WTC11 (cell line): ENCODE data around the gene PPP3CA. TPM values are rescaled to one million over a fixed set of nuclear protein-coding genes. Genes with fewer than 3 reads are reported as not detected.

ENCODE experiments used
- ATAC-seq: fragments of 200-7000 bp; cut with Tn5 transposase; 2 replicates; pipeline ENCODE4 v1.10.0; 2021; ENCODE audit warnings: mild to moderate bottlenecking, moderate library complexity
- CTCF ChIA-PET: fragments of 300-600 bp; sonication (Branson Sonifier 250); formaldehyde crosslinking; loops from one replicate; lab custom pipeline; 2021; ENCODE audit warnings: antibody characterized with exemption; lab: Charles Lee
- POLR2A ChIA-PET: fragments of 350-600 bp; sonication (Branson Sonifier 250); formaldehyde crosslinking; loops from one replicate; lab custom pipeline; 2021; ENCODE audit warnings: antibody characterized with exemption; lab: Charles Lee
- DNase-seq: peaks from one replicate; pipeline ENCODE4 v3.0.0; 2021; ENCODE audit warnings: low spot score
- H3K27ac Mint-ChIP-seq: 2 replicates; pipeline ENCODE4 v1.8.0; 2021; ENCODE audit warnings: mixed read lengths
- H3K27me3 Mint-ChIP-seq: 2 replicates; pipeline ENCODE4 v1.8.0; 2021; ENCODE audit warnings: low read depth, mild to moderate bottlenecking, moderate library complexity, mixed read lengths
- H3K36me3 Mint-ChIP-seq: 2 replicates; pipeline ENCODE4 v1.8.0; 2021; ENCODE audit warnings: mixed read lengths
- H3K4me1 Mint-ChIP-seq: 2 replicates; pipeline ENCODE4 v1.8.0; 2022; ENCODE audit warnings: mixed read lengths
- H3K4me3 Mint-ChIP-seq: 2 replicates; pipeline ENCODE4 v1.8.0; 2021; ENCODE audit warnings: mild to moderate bottlenecking, moderate library complexity, mixed read lengths
- H3K9me3 Mint-ChIP-seq: 2 replicates; pipeline ENCODE4 v1.8.0; 2021; ENCODE audit warnings: mixed read lengths
- CBFB ChIP-seq: sonication (generic); formaldehyde crosslinking; IDR thresholded peaks from 2 replicates; pipeline ENCODE4 v1.8.1; 2022; ENCODE audit warnings: mild to moderate bottlenecking, low read depth, missing genetic modification reagents
- ELF4 ChIP-seq: sonication (generic); formaldehyde crosslinking; IDR thresholded peaks from 2 replicates; pipeline ENCODE4 v1.8.1; 2022; ENCODE audit warnings: low read depth, mild to moderate bottlenecking, moderate library complexity, missing genetic modification reagents
- ETV6 ChIP-seq: sonication (generic); formaldehyde crosslinking; IDR thresholded peaks from 2 replicates; pipeline ENCODE4 v1.8.1; 2022; ENCODE audit warnings: mild to moderate bottlenecking, missing genetic modification reagents
- GTF2I ChIP-seq: fragments of 250-450 bp; sonication (Bioruptor Pico); conservative IDR thresholded peaks from 2 replicates; pipeline ENCODE4 v1.4.0; 2021; ENCODE audit warnings: mild to moderate bottlenecking
- KAT7 ChIP-seq: sonication (generic); formaldehyde crosslinking; IDR thresholded peaks from 2 replicates; pipeline ENCODE4 v1.8.1; 2023; ENCODE audit warnings: missing genetic modification reagents, mild to moderate bottlenecking, borderline replicate concordance
- MXD4 ChIP-seq: fragments of 250-450 bp; sonication (Bioruptor Pico); IDR thresholded peaks from 2 replicates; pipeline ENCODE4 v1.8.0; 2021; ENCODE audit warnings: mild to moderate bottlenecking, moderate library complexity, borderline replicate concordance
- PRRX2 ChIP-seq: fragments of 250-450 bp; sonication (Bioruptor Pico); IDR thresholded peaks from 2 replicates; pipeline ENCODE4 v1.8.0; 2021; ENCODE audit warnings: mild to moderate bottlenecking
- RORB ChIP-seq: fragments of 250-450 bp; sonication (Bioruptor Pico); IDR thresholded peaks from 2 replicates; pipeline ENCODE4 v1.9.0; 2021; ENCODE audit warnings: mild to moderate bottlenecking
- SMAD4 ChIP-seq: sonication (generic); formaldehyde crosslinking; IDR thresholded peaks from 2 replicates; pipeline ENCODE4 v1.8.0; 2022; ENCODE audit warnings: mild to moderate bottlenecking, missing genetic modification reagents
- TP53 ChIP-seq: sonication (generic); formaldehyde crosslinking; IDR thresholded peaks from 2 replicates; pipeline ENCODE4 v1.8.1; 2023; ENCODE audit warnings: mild to moderate bottlenecking, missing genetic modification reagents
- ZNF232 ChIP-seq: sonication (generic); formaldehyde crosslinking; IDR thresholded peaks from 2 replicates; pipeline ENCODE4 v1.8.0; 2022; ENCODE audit warnings: mild to moderate bottlenecking, missing genetic modification reagents
- ZNF263 ChIP-seq: sonication (generic); formaldehyde crosslinking; IDR thresholded peaks from 2 replicates; pipeline ENCODE4 v1.8.1; 2022; ENCODE audit warnings: low read depth, mild to moderate bottlenecking, moderate library complexity, missing genetic modification reagents
- total RNA-seq: library from RNA; stranded (reverse); gene quantifications from 3 replicates; pipeline ENCODE4 v1.2.3, GENCODE V29; 2021
- TF ChIP-seq, protein P1 (sequence below): fragments of 250-450 bp; sonication (Bioruptor Pico); IDR thresholded peaks from 2 replicates; pipeline ENCODE4 v1.8.0; 2021; ENCODE audit warnings: mild to moderate bottlenecking
- TF ChIP-seq, protein P2 (sequence below): fragments of 250-450 bp; sonication (Bioruptor Pico); IDR thresholded peaks from 2 replicates; pipeline ENCODE4 v1.9.0; 2021; ENCODE audit warnings: moderate library complexity, mild to moderate bottlenecking, inconsistent platforms, borderline replicate concordance
- TF ChIP-seq, protein P3 (sequence below): sonication (generic); formaldehyde crosslinking; IDR thresholded peaks from 2 replicates; pipeline ENCODE4 v1.8.0; 2022; ENCODE audit warnings: mild to moderate bottlenecking, missing genetic modification reagents
- TF ChIP-seq, protein P4 (sequence below): sonication (generic); formaldehyde crosslinking; IDR thresholded peaks from 2 replicates; pipeline ENCODE4 v1.8.0; 2023; ENCODE audit warnings: missing genetic modification reagents
- TF ChIP-seq, protein P5 (sequence below): sonication (generic); formaldehyde crosslinking; IDR thresholded peaks from 2 replicates; pipeline ENCODE4 v1.8.1; 2022; ENCODE audit warnings: low read depth, mild to moderate bottlenecking, moderate library complexity, missing genetic modification reagents, borderline replicate concordance
- TF ChIP-seq, protein P6 (sequence below): sonication (generic); formaldehyde crosslinking; IDR thresholded peaks from 2 replicates; pipeline ENCODE4 v1.8.1; 2023; ENCODE audit warnings: mild to moderate bottlenecking, missing genetic modification reagents
- TF ChIP-seq, protein P7 (sequence below): fragments of 250-450 bp; sonication (Bioruptor Pico); IDR thresholded peaks from 2 replicates; pipeline ENCODE4 v1.9.0; 2021; ENCODE audit warnings: mild to moderate bottlenecking
- TF ChIP-seq, protein P8 (sequence below): sonication (generic); formaldehyde crosslinking; IDR thresholded peaks from 2 replicates; pipeline ENCODE4 v1.8.1; 2023; ENCODE audit warnings: mild to moderate bottlenecking, missing genetic modification reagents

Gene PPP3CA
- total RNA-seq, 1 experiment from 2014 or later: 41.6 TPM

DNA sequence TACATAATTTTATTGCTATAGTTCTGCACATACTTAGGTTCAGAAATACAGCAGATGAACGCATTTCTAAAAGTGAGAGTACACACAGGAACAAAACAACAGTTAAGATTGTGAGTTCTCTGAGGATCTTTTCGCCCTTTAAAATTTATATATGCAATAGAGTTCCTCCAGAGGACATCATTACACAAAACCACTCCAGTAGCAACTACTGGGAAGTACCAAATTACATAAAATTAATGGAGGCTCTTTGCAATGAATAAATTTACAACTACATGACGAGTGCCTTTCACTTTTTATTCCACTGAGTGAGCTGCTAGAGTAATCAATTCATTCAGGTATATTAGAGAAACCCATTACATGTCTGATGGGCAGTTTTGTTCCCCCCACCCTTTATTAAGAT lies 107.2 kb downstream of the PPP3CA start:
- no peak for DNase-seq
- no peak overlapping the region for H3K4me3 Mint-ChIP-seq
- H3K36me3 Mint-ChIP-seq: no peaks in the 10 kb centered on the region
- no peak for TF ChIP-seq ZNF232 (CRISPR knock-in tag)
- TF ChIP-seq, protein P1, sequence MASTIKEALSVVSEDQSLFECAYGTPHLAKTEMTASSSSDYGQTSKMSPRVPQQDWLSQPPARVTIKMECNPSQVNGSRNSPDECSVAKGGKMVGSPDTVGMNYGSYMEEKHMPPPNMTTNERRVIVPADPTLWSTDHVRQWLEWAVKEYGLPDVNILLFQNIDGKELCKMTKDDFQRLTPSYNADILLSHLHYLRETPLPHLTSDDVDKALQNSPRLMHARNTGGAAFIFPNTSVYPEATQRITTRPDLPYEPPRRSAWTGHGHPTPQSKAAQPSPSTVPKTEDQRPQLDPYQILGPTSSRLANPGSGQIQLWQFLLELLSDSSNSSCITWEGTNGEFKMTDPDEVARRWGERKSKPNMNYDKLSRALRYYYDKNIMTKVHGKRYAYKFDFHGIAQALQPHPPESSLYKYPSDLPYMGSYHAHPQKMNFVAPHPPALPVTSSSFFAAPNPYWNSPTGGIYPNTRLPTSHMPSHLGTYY (CRISPR knock-in tag): no peak
- no peak overlapping the region for H3K27ac Mint-ChIP-seq
- no peaks in the 10 kb centered on the region for H3K27me3 Mint-ChIP-seq
- CTCF ChIA-PET: interaction anchor here (1.2 kb wide), 1 partner anchor 11 kb away, joined by 4 read pairs; no protein-coding TSS in a partner anchor
- no peaks in the 10 kb centered on the region for H3K9me3 Mint-ChIP-seq
- POLR2A ChIA-PET: no interaction called here
- no peak for ATAC-seq
- peaks cover 33% of the 10 kb centered on the region for H3K4me1 Mint-ChIP-seq

DNA sequence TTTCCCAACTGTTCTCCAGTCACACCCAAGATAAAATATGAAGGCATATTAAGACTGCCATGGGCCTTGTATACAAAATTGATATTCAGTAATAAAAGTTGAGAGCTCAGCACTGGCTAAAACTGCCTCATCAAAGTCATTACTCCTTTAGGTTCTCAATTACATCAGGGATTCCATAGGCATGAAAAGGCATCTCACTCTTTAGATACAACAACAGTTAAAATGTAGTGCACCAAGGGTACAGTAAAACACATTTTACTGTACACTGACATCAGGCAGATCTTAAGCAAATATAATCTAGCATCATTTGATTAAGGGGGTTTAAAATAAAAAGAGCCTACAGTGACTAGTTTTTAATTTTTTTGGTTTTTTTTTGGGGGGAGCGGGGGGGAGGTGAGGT lies 107.7 kb downstream of the PPP3CA start:
- POLR2A ChIA-PET: no interaction called here
- Mint-ChIP-seq H3K9me3 (no peaks in the 10 kb centered on the region), H3K36me3 (no peaks in the 10 kb centered on the region), H3K27ac (no peak overlapping the region), H3K27me3 (no peaks in the 10 kb centered on the region), H3K4me3 (no peak overlapping the region), H3K4me1 (peaks cover 29% of the 10 kb centered on the region)
- no peak for ATAC-seq
- CTCF ChIA-PET: interaction anchor here (0.7 to 1.2 kb wide), 2 partner anchors 11 to 70 kb away, joined by 4 to 5 read pairs; no protein-coding TSS in a partner anchor
- DNase-seq: no peak
- TF ChIP-seq CBFB (CRISPR knock-in tag) (no peak), ETV6 (CRISPR knock-in tag) (no peak), ELF4 (CRISPR knock-in tag) (no peak), PRRX2 (CRISPR knock-in tag) (no peak), TP53 (CRISPR knock-in tag) (no peak), RORB (CRISPR knock-in tag) (no peak), SMAD4 (CRISPR knock-in tag) (no peak), MXD4 (no peak), GTF2I (CRISPR knock-in tag) (no peak), KAT7 (CRISPR knock-in tag) (no peak), ZNF263 (CRISPR knock-in tag) (no peak)
- TF ChIP-seq, protein P2, sequence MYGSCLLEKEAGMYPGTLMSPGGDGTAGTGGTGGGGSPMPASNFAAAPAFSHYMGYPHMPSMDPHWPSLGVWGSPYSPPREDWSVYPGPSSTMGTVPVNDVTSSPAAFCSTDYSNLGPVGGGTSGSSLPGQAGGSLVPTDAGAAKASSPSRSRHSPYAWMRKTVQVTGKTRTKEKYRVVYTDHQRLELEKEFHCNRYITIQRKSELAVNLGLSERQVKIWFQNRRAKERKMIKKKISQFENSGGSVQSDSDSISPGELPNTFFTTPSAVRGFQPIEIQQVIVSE (CRISPR knock-in tag): no peak
- TF ChIP-seq, protein P3, sequence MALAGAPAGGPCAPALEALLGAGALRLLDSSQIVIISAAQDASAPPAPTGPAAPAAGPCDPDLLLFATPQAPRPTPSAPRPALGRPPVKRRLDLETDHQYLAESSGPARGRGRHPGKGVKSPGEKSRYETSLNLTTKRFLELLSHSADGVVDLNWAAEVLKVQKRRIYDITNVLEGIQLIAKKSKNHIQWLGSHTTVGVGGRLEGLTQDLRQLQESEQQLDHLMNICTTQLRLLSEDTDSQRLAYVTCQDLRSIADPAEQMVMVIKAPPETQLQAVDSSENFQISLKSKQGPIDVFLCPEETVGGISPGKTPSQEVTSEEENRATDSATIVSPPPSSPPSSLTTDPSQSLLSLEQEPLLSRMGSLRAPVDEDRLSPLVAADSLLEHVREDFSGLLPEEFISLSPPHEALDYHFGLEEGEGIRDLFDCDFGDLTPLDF (CRISPR knock-in tag): no peak
- TF ChIP-seq, protein P4, sequence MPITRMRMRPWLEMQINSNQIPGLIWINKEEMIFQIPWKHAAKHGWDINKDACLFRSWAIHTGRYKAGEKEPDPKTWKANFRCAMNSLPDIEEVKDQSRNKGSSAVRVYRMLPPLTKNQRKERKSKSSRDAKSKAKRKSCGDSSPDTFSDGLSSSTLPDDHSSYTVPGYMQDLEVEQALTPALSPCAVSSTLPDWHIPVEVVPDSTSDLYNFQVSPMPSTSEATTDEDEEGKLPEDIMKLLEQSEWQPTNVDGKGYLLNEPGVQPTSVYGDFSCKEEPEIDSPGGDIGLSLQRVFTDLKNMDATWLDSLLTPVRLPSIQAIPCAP (CRISPR knock-in tag): no peak
- TF ChIP-seq, protein P5, sequence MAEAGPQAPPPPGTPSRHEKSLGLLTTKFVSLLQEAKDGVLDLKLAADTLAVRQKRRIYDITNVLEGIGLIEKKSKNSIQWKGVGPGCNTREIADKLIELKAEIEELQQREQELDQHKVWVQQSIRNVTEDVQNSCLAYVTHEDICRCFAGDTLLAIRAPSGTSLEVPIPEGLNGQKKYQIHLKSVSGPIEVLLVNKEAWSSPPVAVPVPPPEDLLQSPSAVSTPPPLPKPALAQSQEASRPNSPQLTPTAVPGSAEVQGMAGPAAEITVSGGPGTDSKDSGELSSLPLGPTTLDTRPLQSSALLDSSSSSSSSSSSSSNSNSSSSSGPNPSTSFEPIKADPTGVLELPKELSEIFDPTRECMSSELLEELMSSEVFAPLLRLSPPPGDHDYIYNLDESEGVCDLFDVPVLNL (CRISPR knock-in tag): no peak
- TF ChIP-seq, protein P6, sequence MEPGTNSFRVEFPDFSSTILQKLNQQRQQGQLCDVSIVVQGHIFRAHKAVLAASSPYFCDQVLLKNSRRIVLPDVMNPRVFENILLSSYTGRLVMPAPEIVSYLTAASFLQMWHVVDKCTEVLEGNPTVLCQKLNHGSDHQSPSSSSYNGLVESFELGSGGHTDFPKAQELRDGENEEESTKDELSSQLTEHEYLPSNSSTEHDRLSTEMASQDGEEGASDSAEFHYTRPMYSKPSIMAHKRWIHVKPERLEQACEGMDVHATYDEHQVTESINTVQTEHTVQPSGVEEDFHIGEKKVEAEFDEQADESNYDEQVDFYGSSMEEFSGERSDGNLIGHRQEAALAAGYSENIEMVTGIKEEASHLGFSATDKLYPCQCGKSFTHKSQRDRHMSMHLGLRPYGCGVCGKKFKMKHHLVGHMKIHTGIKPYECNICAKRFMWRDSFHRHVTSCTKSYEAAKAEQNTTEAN (CRISPR knock-in tag): no peak
- TF ChIP-seq, protein P7, sequence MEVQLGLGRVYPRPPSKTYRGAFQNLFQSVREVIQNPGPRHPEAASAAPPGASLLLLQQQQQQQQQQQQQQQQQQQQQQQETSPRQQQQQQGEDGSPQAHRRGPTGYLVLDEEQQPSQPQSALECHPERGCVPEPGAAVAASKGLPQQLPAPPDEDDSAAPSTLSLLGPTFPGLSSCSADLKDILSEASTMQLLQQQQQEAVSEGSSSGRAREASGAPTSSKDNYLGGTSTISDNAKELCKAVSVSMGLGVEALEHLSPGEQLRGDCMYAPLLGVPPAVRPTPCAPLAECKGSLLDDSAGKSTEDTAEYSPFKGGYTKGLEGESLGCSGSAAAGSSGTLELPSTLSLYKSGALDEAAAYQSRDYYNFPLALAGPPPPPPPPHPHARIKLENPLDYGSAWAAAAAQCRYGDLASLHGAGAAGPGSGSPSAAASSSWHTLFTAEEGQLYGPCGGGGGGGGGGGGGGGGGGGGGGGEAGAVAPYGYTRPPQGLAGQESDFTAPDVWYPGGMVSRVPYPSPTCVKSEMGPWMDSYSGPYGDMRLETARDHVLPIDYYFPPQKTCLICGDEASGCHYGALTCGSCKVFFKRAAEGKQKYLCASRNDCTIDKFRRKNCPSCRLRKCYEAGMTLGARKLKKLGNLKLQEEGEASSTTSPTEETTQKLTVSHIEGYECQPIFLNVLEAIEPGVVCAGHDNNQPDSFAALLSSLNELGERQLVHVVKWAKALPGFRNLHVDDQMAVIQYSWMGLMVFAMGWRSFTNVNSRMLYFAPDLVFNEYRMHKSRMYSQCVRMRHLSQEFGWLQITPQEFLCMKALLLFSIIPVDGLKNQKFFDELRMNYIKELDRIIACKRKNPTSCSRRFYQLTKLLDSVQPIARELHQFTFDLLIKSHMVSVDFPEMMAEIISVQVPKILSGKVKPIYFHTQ (CRISPR knock-in tag): no peak
- TF ChIP-seq, protein P8, sequence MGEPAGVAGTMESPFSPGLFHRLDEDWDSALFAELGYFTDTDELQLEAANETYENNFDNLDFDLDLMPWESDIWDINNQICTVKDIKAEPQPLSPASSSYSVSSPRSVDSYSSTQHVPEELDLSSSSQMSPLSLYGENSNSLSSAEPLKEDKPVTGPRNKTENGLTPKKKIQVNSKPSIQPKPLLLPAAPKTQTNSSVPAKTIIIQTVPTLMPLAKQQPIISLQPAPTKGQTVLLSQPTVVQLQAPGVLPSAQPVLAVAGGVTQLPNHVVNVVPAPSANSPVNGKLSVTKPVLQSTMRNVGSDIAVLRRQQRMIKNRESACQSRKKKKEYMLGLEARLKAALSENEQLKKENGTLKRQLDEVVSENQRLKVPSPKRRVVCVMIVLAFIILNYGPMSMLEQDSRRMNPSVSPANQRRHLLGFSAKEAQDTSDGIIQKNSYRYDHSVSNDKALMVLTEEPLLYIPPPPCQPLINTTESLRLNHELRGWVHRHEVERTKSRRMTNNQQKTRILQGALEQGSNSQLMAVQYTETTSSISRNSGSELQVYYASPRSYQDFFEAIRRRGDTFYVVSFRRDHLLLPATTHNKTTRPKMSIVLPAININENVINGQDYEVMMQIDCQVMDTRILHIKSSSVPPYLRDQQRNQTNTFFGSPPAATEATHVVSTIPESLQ (CRISPR knock-in tag): no peak
